Endodermal cell (in vitro differentiated cells): ENCODE measurements around the gene GATAD2B. TPM values are rescaled to one million over a fixed set of nuclear protein-coding genes. Genes with fewer than 3 reads are reported as not detected.
A peak's percentile ranks its signal among the peaks of the same experiment; 100 is the strongest.

ENCODE experiments used
- DNase-seq: peaks from one replicate; pipeline ENCODE4 v3.0.0-alpha.2; 2017
- H3K27ac ChIP-seq: 2 replicates; pipeline ENCODE4 v1.5.1; 2013; ENCODE audit warnings: mild to moderate bottlenecking, low read depth, low read length, moderate library complexity
- H3K27me3 ChIP-seq: 2 replicates; pipeline ENCODE4 v1.6.1; 2013; ENCODE audit warnings: mild to moderate bottlenecking, low read length, moderate library complexity; ENCODE audit not compliant: insufficient read depth, control insufficient read depth, poor library complexity, severe bottlenecking
- H3K36me3 ChIP-seq: 2 replicates; pipeline ENCODE4 v1.7.0; 2013; ENCODE audit warnings: mild to moderate bottlenecking, low read length, moderate library complexity; ENCODE audit not compliant: control insufficient read depth, insufficient read depth
- H3K4me1 ChIP-seq: one replicate; pipeline ENCODE4 v1.7.0; 2013; ENCODE audit warnings: low read length; ENCODE audit not compliant: control insufficient read depth, insufficient read depth
- H3K4me3 ChIP-seq: 2 replicates; pipeline ENCODE4 v1.5.1; 2013; ENCODE audit warnings: mild to moderate bottlenecking, low read length, moderate library complexity
- H3K9ac ChIP-seq: 2 replicates; pipeline ENCODE4 v1.6.1; 2013; ENCODE audit warnings: mild to moderate bottlenecking, low read length, moderate library complexity; ENCODE audit not compliant: poor library complexity, severe bottlenecking; ENCODE audit errors: extremely low read depth
- H3K9me3 ChIP-seq: 2 replicates; pipeline ENCODE4 v1.6.1; 2013; ENCODE audit warnings: mild to moderate bottlenecking, low read length, moderate library complexity; ENCODE audit not compliant: control insufficient read depth
- H3K27ac Mint-ChIP-seq: 2 replicates; pipeline ENCODE4 v1.8.0; 2020; ENCODE audit warnings: mixed read lengths
- H3K27me3 Mint-ChIP-seq: 2 replicates; pipeline ENCODE4 v1.8.0; 2021; ENCODE audit warnings: mild to moderate bottlenecking, mixed read lengths; ENCODE audit not compliant: insufficient read depth
- H3K36me3 Mint-ChIP-seq: 2 replicates; pipeline ENCODE4 v1.8.0; 2020; ENCODE audit warnings: low read depth, mixed read lengths
- H3K4me1 Mint-ChIP-seq: 2 replicates; pipeline ENCODE4 v1.8.0; 2020; ENCODE audit warnings: mixed read lengths
- H3K4me3 Mint-ChIP-seq: 2 replicates; pipeline ENCODE4 v1.8.0; 2020; ENCODE audit warnings: mild to moderate bottlenecking, moderate library complexity, mixed read lengths
- H3K9me3 Mint-ChIP-seq: 2 replicates; pipeline ENCODE4 v1.8.0; 2020; ENCODE audit warnings: mild to moderate bottlenecking, mixed read lengths
- CTCF ChIP-seq: fragments of 200-600 bp; sonication (generic); conservative IDR thresholded peaks from 2 replicates; pipeline ENCODE4 v1.5.0; 2021; ENCODE audit warnings: antibody characterized with exemption, mild to moderate bottlenecking
- WGBS, 2 experiments: methylation state at CpG; one replicate each; pipeline versions ENCODE4 v1.1.5 to v1.1.7; 2013; ENCODE audit warnings: missing lambda C conversion rate in 2 of 2, mixed read lengths in 1 of 2; ENCODE audit not compliant: insufficient coverage in 1 of 2, insufficient read length in 1 of 2; 5-methylcytosine and 5-hydroxymethylcytosine counted together
- total RNA-seq, 2 donors: library from RNA; stranded (reverse); fragmentation: NEBNext Ultra II Directional in 1 of 2; extraction: Animal tissue kit (Norgen Biotek cat#: 25700) in 1 of 2; gene quantifications; 2 replicates in 1 of 2; 3 replicates in 1 of 2; pipeline ENCODE4 v1.2.1, GENCODE V29; 2021

The GATAD2B gene
- total RNA-seq, 2 donors from 2014 or later = 45.2 to 51.2 TPM

- Mint-ChIP-seq H3K4me3 (no peak overlapping the region), H3K27ac (no peak overlapping the region), H3K4me1 (peaks cover 12% of the 10 kb centered on the region), H3K27me3 (no peaks in the 10 kb centered on the region), H3K36me3 (no peaks in the 10 kb centered on the region), H3K9me3 (no peaks in the 10 kb centered on the region)
- no peak for TF ChIP-seq CTCF
- Histone ChIP-seq H3K4me3 (no peak overlapping the region), H3K9me3 (peaks cover 4% of the 10 kb centered on the region), H3K27me3 (no peaks in the 10 kb centered on the region), H3K4me1 (no peaks in the 10 kb centered on the region), H3K27ac (no peak overlapping the region), H3K9ac (no peak overlapping the region), H3K36me3 (no peaks in the 10 kb centered on the region)
- DNase-seq = no peak
- 92 to 93% methylated on average over 8 to 9 of the region's 9 CpGs for WGBS, 2 experiments
Measured at GRCh38 chr1:153790966-153791647, 131.7 kb downstream of the GATAD2B start.

- Histone ChIP-seq H3K36me3 (no peaks in the 10 kb centered on the region), H3K9ac (no peak overlapping the region), H3K4me1 (no peaks in the 10 kb centered on the region), H3K27ac (no peak overlapping the region), H3K4me3 (no peak overlapping the region), H3K27me3 (no peaks in the 10 kb centered on the region), H3K9me3 (peaks cover 5% of the 10 kb centered on the region)
- Mint-ChIP-seq H3K4me3 (no peak overlapping the region), H3K27ac (no peak overlapping the region), H3K4me1 (peaks cover 12% of the 10 kb centered on the region), H3K36me3 (no peaks in the 10 kb centered on the region), H3K9me3 (no peaks in the 10 kb centered on the region), H3K27me3 (no peaks in the 10 kb centered on the region)
- no peak for TF ChIP-seq CTCF
- WGBS, 2 experiments = 90 to 93% methylated on average over 9 to 16 of the region's 16 CpGs
- DNase-seq = no peak
Measured at GRCh38 chr1:153790313-153790965, 132.3 kb downstream of the GATAD2B start.

GRCh38 chr1:153789478-153790034 lies 133.2 kb downstream of the GATAD2B start:
- H3K27me3 Mint-ChIP-seq = no peaks in the 10 kb centered on the region
- TF ChIP-seq CTCF = no peak
- H3K4me3 ChIP-seq = no peak overlapping the region
- no peaks in the 10 kb centered on the region for H3K27me3 ChIP-seq
- 89 to 92% methylated on average over 17 to 22 of the region's 22 CpGs for WGBS, 2 experiments
- no peak overlapping the region for H3K27ac ChIP-seq
- H3K4me3 Mint-ChIP-seq = no peak overlapping the region
- no peaks in the 10 kb centered on the region for H3K36me3 ChIP-seq
- peaks cover 12% of the 10 kb centered on the region for H3K4me1 Mint-ChIP-seq
- no peak overlapping the region for H3K9ac ChIP-seq
- H3K36me3 Mint-ChIP-seq = no peaks in the 10 kb centered on the region
- no peak overlapping the region for H3K27ac Mint-ChIP-seq
- peaks cover 5% of the 10 kb centered on the region for H3K9me3 ChIP-seq
- no peaks in the 10 kb centered on the region for H3K9me3 Mint-ChIP-seq
- H3K4me1 ChIP-seq = no peaks in the 10 kb centered on the region
- peak; percentile 49 for DNase-seq
